A549 (cell line): ENCODE data around the gene ZNF394. TPM values are rescaled to one million over a fixed set of nuclear protein-coding genes. Genes with fewer than 3 reads are reported as not detected.
A peak's percentile ranks its signal among the peaks of the same experiment; 100 is the strongest.

Source experiments
- ATAC-seq, 2 experiments: fragments of 200-7000 bp in 1 of 2; fragments of >200 bp in 1 of 2; cut with Nextera tagmentation in 1 of 2; cut with Tn5 transposase in 1 of 2; 3 replicates each; pipeline versions ENCODE4 v1.8.0 to v1.9.1; 2018 to 2020; ENCODE audit warnings: mild to moderate bottlenecking in 1 of 2, moderate library complexity in 1 of 2
- CTCF ChIA-PET: fragments of 300-600 bp; sonication (Branson Sonifier 250); formaldehyde crosslinking; extraction: SDS; loops from one replicate; lab custom pipeline; 2021; ENCODE audit warnings: antibody characterized with exemption, inconsistent platforms; lab: Yijun Ruan, JAX
- POLR2A ChIA-PET: fragments of 350-600 bp; formaldehyde crosslinking; extraction: SDS; loops from one replicate; lab custom pipeline; 2021; ENCODE audit warnings: antibody characterized with exemption, inconsistent platforms; lab: Yijun Ruan, JAX
- DNase-seq, 2 experiments: peaks; one replicate each; pipeline versions ENCODE4 v3.0.0 to v3.0.0-alpha.2; 2011 to 2016; ENCODE audit warnings: low read depth in 1 of 2, low spot score in 1 of 2
- FAIRE-seq: peaks from 2 replicates; lab custom pipeline; 2011; peaks lifted over from hg19 to GRCh38; lab: Jason Lieb, UNC
- H3K27ac ChIP-seq, 2 experiments: fragments of >200 bp; sonication (Bioruptor Twin); formaldehyde crosslinking; 3 replicates each; pipeline ENCODE4 v1.5.1; 2016 to 2017
- H3K4me1 ChIP-seq: fragments of >200 bp; sonication (Bioruptor Twin); formaldehyde crosslinking; 3 replicates; pipeline ENCODE4 v1.6.1; 2016
- H3K4me2 ChIP-seq: fragments of >200 bp; sonication (Bioruptor Twin); formaldehyde crosslinking; 3 replicates; pipeline ENCODE4 v1.6.1; 2016
- H3K4me3 ChIP-seq: fragments of >200 bp; sonication (Bioruptor Twin); formaldehyde crosslinking; 3 replicates; pipeline ENCODE4 v1.5.1; 2016
- H3K9me3 ChIP-seq: fragments of >200 bp; sonication (Bioruptor Twin); formaldehyde crosslinking; 3 replicates; pipeline ENCODE4 v1.6.1; 2016
- ATOH8 ChIP-seq: fragments of 250-450 bp; sonication (Bioruptor Pico); IDR thresholded peaks from 2 replicates; pipeline ENCODE4 v1.5.0; 2020; ENCODE audit warnings: low read depth, mild to moderate bottlenecking, moderate library complexity
- CBX8 ChIP-seq: fragments of 200-600 bp; sonication (generic); IDR thresholded peaks from 2 replicates; pipeline ENCODE4 v1.6.1; 2016
- CEBPB ChIP-seq, 2 experiments: fragments of >200 bp in 1 of 2; sonication (Bioruptor Twin) in 1 of 2; formaldehyde crosslinking in 1 of 2; IDR thresholded peaks; 2 replicates each; pipeline ENCODE4 v1.6.1; 2012 to 2016
- EHMT2 ChIP-seq: fragments of 200-600 bp; sonication (generic); IDR thresholded peaks from 2 replicates; pipeline ENCODE4 v1.6.1; 2016; ENCODE audit warnings: antibody characterized with exemption, low read depth, mild to moderate bottlenecking, moderate library complexity
- ESRRA ChIP-seq: fragments of 150-350 bp; IDR thresholded peaks from 2 replicates; pipeline ENCODE4 v1.6.1; 2014; ENCODE audit warnings: mild to moderate bottlenecking, low read length, borderline replicate concordance
- FOXS1 ChIP-seq: fragments of 250-450 bp; sonication (Bioruptor Pico); IDR thresholded peaks from 2 replicates; pipeline ENCODE4 v1.5.0; 2020; ENCODE audit warnings: mild to moderate bottlenecking, moderate library complexity
- GATA3 ChIP-seq: IDR thresholded peaks from 2 replicates; pipeline ENCODE4 v1.6.1; 2012; ENCODE audit warnings: borderline replicate concordance
- HEYL ChIP-seq: fragments of 250-450 bp; sonication (Bioruptor Pico); IDR thresholded peaks from 2 replicates; pipeline ENCODE4 v1.8.0; 2021; ENCODE audit warnings: mild to moderate bottlenecking, moderate library complexity
- HMGXB4 ChIP-seq: fragments of 250-450 bp; sonication (Bioruptor Pico); IDR thresholded peaks from 2 replicates; pipeline ENCODE4 v1.5.0; 2021; ENCODE audit warnings: mild to moderate bottlenecking, moderate library complexity, borderline replicate concordance
- HOXA7 ChIP-seq: fragments of 250-450 bp; sonication (Bioruptor Pico); IDR thresholded peaks from 2 replicates; pipeline ENCODE4 v1.5.0; 2020; ENCODE audit warnings: mild to moderate bottlenecking, moderate library complexity
- HOXB13 ChIP-seq: fragments of 250-450 bp; sonication (Bioruptor Pico); IDR thresholded peaks from 2 replicates; pipeline ENCODE4 v1.5.0; 2020; ENCODE audit warnings: low read depth, mild to moderate bottlenecking, moderate library complexity
- NFE2L2 ChIP-seq: fragments of 150-350 bp; conservative IDR thresholded peaks from 2 replicates; pipeline ENCODE4 v1.6.1; 2014; ENCODE audit warnings: low read length
- NR3C1 ChIP-seq: fragments of >200 bp; sonication (Bioruptor Twin); formaldehyde crosslinking; IDR thresholded peaks from 3 replicates; pipeline ENCODE4 v1.6.1; 2017
- RAD21 ChIP-seq, 2 experiments: fragments of >200 bp in 1 of 2; sonication (Bioruptor Twin) in 1 of 2; formaldehyde crosslinking in 1 of 2; IDR thresholded peaks in 1 of 2; conservative IDR thresholded peaks in 1 of 2; 2 replicates in 1 of 2; 3 replicates in 1 of 2; pipeline ENCODE4 v1.6.1; 2012 to 2018; ENCODE audit warnings: inconsistent platforms in 1 of 2
- RARB ChIP-seq: fragments of 250-450 bp; sonication (Bioruptor Pico); IDR thresholded peaks from 2 replicates; pipeline ENCODE4 v1.8.0; 2021; ENCODE audit warnings: mild to moderate bottlenecking, moderate library complexity
- RCOR1 ChIP-seq: fragments of 150-350 bp; IDR thresholded peaks from 2 replicates; pipeline ENCODE4 v1.6.1; 2014; ENCODE audit warnings: antibody characterized with exemption, low read length, low read depth
- ZC3H11A ChIP-seq: fragments of 450-650 bp; IDR thresholded peaks from 2 replicates; pipeline ENCODE4 v1.6.1; 2014; ENCODE audit warnings: antibody characterized with exemption, mild to moderate bottlenecking
- ZFP36 ChIP-seq: fragments of 450-650 bp; IDR thresholded peaks from 2 replicates; pipeline ENCODE4 v1.6.1; 2014; ENCODE audit warnings: borderline replicate concordance; ENCODE audit not compliant: partially characterized antibody
- WGBS: methylation state at CpG from one replicate; pipeline ENCODE4 v1.1.6; 2017; ENCODE audit errors: missing lambda C conversion rate; 5-methylcytosine and 5-hydroxymethylcytosine counted together
- polyA plus RNA-seq, 4 experiments: library from polyadenylated mRNA; depleted of rRNA in 3 of 4; stranded (reverse); fragments of >200 nt; fragmentation: RNase III in 1 of 4; extraction: RNeasy Plus Mini Kit Qiagen cat#74134 plus additional on column Dnase treatment in 1 of 4; gene quantifications; 2 replicates in 3 of 4; 3 replicates in 1 of 4; pipeline ENCODE4 v1.2.3, GENCODE V29; 2011 to 2017
- TF ChIP-seq, protein P1 (sequence below): fragments of >200 bp; sonication (Bioruptor Twin); formaldehyde crosslinking; IDR thresholded peaks from 3 replicates; pipeline ENCODE4 v1.5.1; 2016
- TF ChIP-seq, protein P2 (sequence below): fragments of >200 bp; sonication (Bioruptor Twin); formaldehyde crosslinking; IDR thresholded peaks from 2 replicates; pipeline ENCODE4 v1.6.1; 2016
- TF ChIP-seq, protein P3 (sequence below): IDR thresholded peaks from 2 replicates; pipeline ENCODE4 v1.6.1; 2012
- TF ChIP-seq, protein P4 (sequence below): fragments of >200 bp; sonication (Bioruptor Twin); formaldehyde crosslinking; IDR thresholded peaks from 3 replicates; pipeline ENCODE4 v1.6.1; 2016

Gene ZNF394
- polyA plus RNA-seq, 2 of the 4 experiments (the other 2 are of a cell fraction) = 12.8 to 13.6 TPM

GRCh38 chr7:99465421-99465768 is 34.7 kb downstream of the ZNF394 start:
- DNase-seq (no peak), ATAC-seq (peak; percentile 6 to 22; a peak in 3 of 6 replicates), FAIRE-seq (no peak)
- ChIA-PET POLR2A (interaction anchor here (0.8 to 1.1 kb wide), 2 partner anchors 19 to 39 kb away, joined by 3 to 5 read pairs; partner anchors contain the start of gene ZKSCAN5), CTCF (interaction anchor here (0.7 to 12.6 kb wide), 3 partner anchors 12 to 151 kb away, joined by 3 to 92 read pairs (median 3); partner anchors contain the start of gene ZSCAN25)
- Histone ChIP-seq H3K9me3 (no peaks in the 10 kb centered on the region), H3K4me3 (peak overlapping the region; percentile 71), H3K4me1 (peaks cover 7% of the 10 kb centered on the region; the same call in 2 of the 3 replicates), H3K4me2 (peak overlapping the region; percentile 77), H3K27ac (peak overlapping the region; percentile 85 to 98)
- TF ChIP-seq NFE2L2 = no peak
- TF ChIP-seq EHMT2 = no peak
- TF ChIP-seq, protein P1, sequence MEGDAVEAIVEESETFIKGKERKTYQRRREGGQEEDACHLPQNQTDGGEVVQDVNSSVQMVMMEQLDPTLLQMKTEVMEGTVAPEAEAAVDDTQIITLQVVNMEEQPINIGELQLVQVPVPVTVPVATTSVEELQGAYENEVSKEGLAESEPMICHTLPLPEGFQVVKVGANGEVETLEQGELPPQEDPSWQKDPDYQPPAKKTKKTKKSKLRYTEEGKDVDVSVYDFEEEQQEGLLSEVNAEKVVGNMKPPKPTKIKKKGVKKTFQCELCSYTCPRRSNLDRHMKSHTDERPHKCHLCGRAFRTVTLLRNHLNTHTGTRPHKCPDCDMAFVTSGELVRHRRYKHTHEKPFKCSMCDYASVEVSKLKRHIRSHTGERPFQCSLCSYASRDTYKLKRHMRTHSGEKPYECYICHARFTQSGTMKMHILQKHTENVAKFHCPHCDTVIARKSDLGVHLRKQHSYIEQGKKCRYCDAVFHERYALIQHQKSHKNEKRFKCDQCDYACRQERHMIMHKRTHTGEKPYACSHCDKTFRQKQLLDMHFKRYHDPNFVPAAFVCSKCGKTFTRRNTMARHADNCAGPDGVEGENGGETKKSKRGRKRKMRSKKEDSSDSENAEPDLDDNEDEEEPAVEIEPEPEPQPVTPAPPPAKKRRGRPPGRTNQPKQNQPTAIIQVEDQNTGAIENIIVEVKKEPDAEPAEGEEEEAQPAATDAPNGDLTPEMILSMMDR = no peak
- TF ChIP-seq HEYL (CRISPR knock-in tag) = no peak
- TF ChIP-seq ATOH8 (CRISPR knock-in tag) = no peak
- TF ChIP-seq HOXB13 (CRISPR knock-in tag) = no peak
- WGBS = 2% methylated on average over 9 of the region's 9 CpGs

- CTCF ChIA-PET = interaction anchor here (1.1 to 12.6 kb wide), 3 partner anchors 9 to 54 kb away, joined by 3 to 92 read pairs (median 3); no protein-coding TSS in a partner anchor
- H3K4me3 ChIP-seq = no peak overlapping the region
- DNase-seq (no peak), ATAC-seq (no peak), FAIRE-seq (no peak)
- H3K27ac ChIP-seq = no peak overlapping the region
- TF ChIP-seq, protein P2, sequence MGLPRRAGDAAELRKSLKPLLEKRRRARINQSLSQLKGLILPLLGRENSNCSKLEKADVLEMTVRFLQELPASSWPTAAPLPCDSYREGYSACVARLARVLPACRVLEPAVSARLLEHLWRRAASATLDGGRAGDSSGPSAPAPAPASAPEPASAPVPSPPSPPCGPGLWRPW = no peak
- no peak for TF ChIP-seq EHMT2
- no peak for TF ChIP-seq FOXS1 (CRISPR knock-in tag)
- no peak for TF ChIP-seq NFE2L2
- no peak for TF ChIP-seq HEYL (CRISPR knock-in tag)
- no peak for TF ChIP-seq ZC3H11A
- TF ChIP-seq, protein P3, sequence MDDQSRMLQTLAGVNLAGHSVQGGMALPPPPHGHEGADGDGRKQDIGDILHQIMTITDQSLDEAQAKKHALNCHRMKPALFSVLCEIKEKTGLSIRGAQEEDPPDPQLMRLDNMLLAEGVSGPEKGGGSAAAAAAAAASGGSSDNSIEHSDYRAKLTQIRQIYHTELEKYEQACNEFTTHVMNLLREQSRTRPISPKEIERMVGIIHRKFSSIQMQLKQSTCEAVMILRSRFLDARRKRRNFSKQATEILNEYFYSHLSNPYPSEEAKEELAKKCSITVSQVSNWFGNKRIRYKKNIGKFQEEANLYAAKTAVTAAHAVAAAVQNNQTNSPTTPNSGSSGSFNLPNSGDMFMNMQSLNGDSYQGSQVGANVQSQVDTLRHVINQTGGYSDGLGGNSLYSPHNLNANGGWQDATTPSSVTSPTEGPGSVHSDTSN = no peak
- no peak for TF ChIP-seq CBX8
- no peak for TF ChIP-seq HOXA7 (CRISPR knock-in tag)
- TF ChIP-seq HMGXB4 (CRISPR knock-in tag) = no peak
- TF ChIP-seq, protein P4, sequence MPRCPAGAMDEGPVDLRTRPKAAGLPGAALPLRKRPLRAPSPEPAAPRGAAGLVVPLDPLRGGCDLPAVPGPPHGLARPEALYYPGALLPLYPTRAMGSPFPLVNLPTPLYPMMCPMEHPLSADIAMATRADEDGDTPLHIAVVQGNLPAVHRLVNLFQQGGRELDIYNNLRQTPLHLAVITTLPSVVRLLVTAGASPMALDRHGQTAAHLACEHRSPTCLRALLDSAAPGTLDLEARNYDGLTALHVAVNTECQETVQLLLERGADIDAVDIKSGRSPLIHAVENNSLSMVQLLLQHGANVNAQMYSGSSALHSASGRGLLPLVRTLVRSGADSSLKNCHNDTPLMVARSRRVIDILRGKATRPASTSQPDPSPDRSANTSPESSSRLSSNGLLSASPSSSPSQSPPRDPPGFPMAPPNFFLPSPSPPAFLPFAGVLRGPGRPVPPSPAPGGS = no peak
- no peak for TF ChIP-seq RCOR1
- TF ChIP-seq RAD21 (conservative IDR thresholded peaks at IDR 0.05 in 1 of 2, IDR thresholded peaks at IDR 0.05 in 1 of 2) = no peak
- TF ChIP-seq ZFP36 = no peak
- TF ChIP-seq GATA3 = no peak
- no peak for TF ChIP-seq NR3C1
- TF ChIP-seq RARB (CRISPR knock-in tag) = no peak
- no peak for TF ChIP-seq CEBPB (IDR thresholded peaks at IDR 0.05)
- TF ChIP-seq ESRRA = no peak
- WGBS = 55% methylated on average over 2 of the region's 2 CpGs
- peaks cover 7% of the 10 kb centered on the region; the same call in 2 of the 3 replicates for H3K4me1 ChIP-seq
- POLR2A ChIA-PET = no interaction called here
- H3K9me3 ChIP-seq = no peaks in the 10 kb centered on the region
- H3K4me2 ChIP-seq = no peak overlapping the region
Observed at GRCh38 chr7:99461221-99461620, 38.9 kb downstream of the ZNF394 start.
